ENCODE measurements around the gene SH3RF3.

DNA sequence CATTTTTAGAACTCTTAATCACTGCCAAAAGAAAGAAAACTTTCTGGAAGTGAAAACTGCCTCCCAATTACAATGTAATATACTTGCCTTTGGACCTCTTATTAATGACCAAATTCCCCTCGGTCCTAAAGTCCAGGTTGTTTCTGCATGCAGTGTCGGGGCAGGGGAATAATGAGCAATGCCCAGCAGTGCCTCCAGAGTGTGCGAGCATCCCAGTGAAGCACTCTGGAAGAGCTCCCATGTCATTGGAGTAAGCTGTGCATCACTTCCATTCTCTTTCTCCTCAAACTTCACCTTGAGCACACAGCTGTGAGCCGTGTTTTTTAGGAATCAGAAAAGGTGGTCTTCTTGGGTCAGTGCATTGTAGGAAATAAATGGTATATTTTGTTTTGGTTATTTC is 107.1 kb downstream of the SH3RF3 start:
- TF ChIP-seq, protein P1, sequence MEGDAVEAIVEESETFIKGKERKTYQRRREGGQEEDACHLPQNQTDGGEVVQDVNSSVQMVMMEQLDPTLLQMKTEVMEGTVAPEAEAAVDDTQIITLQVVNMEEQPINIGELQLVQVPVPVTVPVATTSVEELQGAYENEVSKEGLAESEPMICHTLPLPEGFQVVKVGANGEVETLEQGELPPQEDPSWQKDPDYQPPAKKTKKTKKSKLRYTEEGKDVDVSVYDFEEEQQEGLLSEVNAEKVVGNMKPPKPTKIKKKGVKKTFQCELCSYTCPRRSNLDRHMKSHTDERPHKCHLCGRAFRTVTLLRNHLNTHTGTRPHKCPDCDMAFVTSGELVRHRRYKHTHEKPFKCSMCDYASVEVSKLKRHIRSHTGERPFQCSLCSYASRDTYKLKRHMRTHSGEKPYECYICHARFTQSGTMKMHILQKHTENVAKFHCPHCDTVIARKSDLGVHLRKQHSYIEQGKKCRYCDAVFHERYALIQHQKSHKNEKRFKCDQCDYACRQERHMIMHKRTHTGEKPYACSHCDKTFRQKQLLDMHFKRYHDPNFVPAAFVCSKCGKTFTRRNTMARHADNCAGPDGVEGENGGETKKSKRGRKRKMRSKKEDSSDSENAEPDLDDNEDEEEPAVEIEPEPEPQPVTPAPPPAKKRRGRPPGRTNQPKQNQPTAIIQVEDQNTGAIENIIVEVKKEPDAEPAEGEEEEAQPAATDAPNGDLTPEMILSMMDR (IDR thresholded peaks at IDR 0.05): no peak
- TF ChIP-seq EZH2 (IDR thresholded peaks at IDR 0.05) (no peak), EZH2phosphoT487 (IDR thresholded peaks at IDR 0.05) (no peak)
